ENCODE measurements around the gene TMEM11.

TMEM11 gene

DNA sequence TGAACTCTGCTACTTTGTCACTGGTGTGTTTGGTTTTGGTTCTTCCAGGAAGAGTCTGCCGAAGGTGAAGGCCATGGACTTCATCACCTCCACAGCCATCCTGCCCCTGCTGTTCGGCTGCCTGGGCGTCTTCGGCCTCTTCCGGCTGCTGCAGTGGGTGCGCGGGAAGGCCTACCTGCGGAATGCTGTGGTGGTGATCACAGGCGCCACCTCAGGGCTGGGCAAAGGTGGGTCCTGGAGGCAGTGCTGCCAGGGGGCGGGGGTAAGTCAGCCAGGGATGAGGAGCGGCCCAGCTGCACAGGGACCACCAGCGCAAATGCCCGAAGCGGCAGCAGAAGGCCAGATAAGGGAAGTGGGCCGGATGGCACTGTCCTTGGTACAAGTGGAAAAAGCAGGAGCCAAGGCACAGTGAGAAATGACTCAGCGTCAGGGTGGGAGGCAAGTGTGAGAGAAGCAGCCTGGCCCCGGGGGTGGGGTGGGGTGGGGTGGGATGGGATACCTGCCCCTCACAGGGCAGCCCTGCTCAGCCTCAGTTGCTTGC is 41.9 kb downstream of the TMEM11 start:
- TF ChIP-seq, protein P1, sequence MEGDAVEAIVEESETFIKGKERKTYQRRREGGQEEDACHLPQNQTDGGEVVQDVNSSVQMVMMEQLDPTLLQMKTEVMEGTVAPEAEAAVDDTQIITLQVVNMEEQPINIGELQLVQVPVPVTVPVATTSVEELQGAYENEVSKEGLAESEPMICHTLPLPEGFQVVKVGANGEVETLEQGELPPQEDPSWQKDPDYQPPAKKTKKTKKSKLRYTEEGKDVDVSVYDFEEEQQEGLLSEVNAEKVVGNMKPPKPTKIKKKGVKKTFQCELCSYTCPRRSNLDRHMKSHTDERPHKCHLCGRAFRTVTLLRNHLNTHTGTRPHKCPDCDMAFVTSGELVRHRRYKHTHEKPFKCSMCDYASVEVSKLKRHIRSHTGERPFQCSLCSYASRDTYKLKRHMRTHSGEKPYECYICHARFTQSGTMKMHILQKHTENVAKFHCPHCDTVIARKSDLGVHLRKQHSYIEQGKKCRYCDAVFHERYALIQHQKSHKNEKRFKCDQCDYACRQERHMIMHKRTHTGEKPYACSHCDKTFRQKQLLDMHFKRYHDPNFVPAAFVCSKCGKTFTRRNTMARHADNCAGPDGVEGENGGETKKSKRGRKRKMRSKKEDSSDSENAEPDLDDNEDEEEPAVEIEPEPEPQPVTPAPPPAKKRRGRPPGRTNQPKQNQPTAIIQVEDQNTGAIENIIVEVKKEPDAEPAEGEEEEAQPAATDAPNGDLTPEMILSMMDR (IDR thresholded peaks at IDR 0.05; ENCODE audit: insufficient read depth, missing control alignments): no peak
- FAIRE-seq: no peak
- DNase-seq (ENCODE audit: insufficient read length, low spot score): no peak

DNA sequence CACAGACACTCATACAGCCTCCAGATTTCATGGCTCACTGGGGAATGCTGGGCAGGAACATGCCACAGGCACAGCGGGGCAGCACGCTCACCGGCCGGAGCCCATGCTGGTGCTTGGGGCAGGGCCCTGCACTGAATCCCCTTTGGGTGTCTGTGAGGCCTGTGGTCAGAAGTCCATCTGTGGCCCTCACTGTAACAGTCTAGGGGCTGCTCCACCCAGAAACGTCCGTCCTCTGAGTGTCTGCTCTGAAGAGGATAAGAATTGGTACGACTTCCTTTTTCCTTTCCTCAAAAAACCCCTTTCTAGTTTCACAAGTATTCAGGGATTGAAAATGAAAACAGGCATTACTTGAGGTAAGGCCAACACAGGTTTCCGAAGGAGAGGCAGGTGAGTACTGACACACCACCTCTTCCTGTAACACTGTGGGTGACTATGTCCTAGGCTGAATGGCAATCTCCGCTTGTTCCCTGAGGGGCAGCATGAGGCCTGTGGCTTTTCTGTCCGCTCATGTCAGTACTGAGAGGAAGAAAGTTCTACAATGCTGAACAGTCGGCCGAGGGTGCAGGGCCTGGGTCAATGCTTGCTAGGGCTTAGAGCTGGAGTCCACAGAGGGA is 42.5 kb downstream of the TMEM11 start:
- DNase-seq (ENCODE audit: insufficient read length, low spot score) (no peak), FAIRE-seq (no peak)
- TF ChIP-seq, protein P1 (IDR thresholded peaks at IDR 0.05; ENCODE audit: insufficient read depth, missing control alignments): no peak

DNA sequence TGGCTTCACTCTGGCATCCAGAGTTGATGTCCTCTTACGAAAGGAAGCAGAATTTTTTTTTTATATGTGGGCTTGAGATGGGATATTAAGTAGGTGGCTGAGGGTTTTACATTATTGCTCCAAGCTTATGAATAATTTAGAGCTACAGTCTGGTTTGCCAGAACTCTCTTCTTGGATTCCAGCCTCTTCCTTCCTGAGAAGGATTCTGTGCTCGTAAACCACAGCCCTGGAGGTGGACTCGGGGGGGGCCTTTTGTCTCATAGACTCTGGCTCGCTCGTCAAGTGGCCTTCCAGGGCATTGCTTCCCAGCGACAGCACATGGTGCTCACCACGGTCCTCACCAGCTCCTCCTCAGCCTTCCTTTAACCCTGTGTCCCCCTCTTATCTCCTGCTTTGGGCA is 43.2 kb downstream of the TMEM11 start:
- TF ChIP-seq, protein P1 (IDR thresholded peaks at IDR 0.05; ENCODE audit: insufficient read depth, missing control alignments): no peak
- no peak for DNase-seq (ENCODE audit: insufficient read length, low spot score)
- no peak for FAIRE-seq

DNA sequence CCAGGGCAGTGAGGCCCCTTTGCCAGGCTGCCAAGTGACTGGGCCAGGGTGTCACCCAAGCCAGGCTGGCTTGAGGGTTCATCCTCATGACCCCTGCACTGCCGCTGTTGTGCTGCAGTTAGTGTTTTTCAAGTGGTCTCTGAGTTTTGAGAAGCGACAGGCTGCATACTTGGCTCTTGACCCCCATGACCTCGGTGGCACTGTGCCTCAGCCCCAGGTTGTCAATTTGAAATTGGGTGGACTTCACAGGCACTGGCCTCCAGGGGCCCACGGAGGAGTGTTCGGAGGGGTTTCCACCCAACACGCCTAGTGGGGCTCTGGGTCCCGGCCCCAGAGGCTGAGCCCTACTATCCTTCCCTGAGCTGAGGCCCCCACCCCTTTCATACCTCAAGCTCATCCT is 44.5 kb downstream of the TMEM11 start:
- DNase-seq (ENCODE audit: insufficient read length, low spot score) (no peak), FAIRE-seq (no peak)
- TF ChIP-seq, protein P1 (IDR thresholded peaks at IDR 0.05; ENCODE audit: insufficient read depth, missing control alignments): no peak

DNA sequence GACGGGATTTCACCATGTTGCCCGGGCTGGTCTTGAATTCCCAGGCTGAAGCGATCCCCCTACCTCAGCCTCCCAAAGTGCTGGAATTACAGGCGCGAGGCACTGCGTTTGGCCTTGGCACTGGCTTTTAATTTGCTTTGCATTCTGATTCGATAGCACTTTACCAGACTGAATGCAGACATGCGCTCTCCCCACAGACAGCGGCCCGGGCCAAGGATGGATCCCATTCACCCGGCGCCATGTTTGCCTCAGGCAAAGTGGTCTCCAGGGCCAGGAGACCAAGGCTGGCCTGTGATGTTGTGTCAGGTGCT is 45.5 kb downstream of the TMEM11 start:
- TF ChIP-seq, protein P1 (IDR thresholded peaks at IDR 0.05; ENCODE audit: insufficient read depth, missing control alignments): no peak
- no peak for FAIRE-seq
- no peak for DNase-seq (ENCODE audit: insufficient read length, low spot score)

DNA sequence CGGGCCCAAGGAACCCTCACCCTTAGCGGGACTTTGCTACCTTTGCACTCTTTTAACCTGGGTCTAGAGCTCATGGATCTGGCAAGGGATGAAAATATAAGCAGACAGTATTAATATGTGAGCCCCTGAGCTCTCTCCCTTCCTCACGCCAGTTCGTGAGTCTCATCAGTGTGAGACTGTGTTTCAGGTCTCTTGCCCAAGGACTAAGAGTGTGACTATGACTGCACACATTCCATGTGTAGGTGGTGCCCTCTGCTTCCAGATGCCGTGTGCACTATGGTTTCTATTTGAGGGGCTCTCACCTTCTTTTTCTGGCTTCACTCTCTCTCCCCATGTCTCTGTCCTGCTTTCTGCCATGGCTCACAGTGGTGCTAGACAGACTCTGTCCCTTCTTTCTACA is 46.7 kb downstream of the TMEM11 start:
- TF ChIP-seq, protein P1 (IDR thresholded peaks at IDR 0.05; ENCODE audit: insufficient read depth, missing control alignments): no peak
- FAIRE-seq (no peak), DNase-seq (ENCODE audit: insufficient read length, low spot score) (no peak)

DNA sequence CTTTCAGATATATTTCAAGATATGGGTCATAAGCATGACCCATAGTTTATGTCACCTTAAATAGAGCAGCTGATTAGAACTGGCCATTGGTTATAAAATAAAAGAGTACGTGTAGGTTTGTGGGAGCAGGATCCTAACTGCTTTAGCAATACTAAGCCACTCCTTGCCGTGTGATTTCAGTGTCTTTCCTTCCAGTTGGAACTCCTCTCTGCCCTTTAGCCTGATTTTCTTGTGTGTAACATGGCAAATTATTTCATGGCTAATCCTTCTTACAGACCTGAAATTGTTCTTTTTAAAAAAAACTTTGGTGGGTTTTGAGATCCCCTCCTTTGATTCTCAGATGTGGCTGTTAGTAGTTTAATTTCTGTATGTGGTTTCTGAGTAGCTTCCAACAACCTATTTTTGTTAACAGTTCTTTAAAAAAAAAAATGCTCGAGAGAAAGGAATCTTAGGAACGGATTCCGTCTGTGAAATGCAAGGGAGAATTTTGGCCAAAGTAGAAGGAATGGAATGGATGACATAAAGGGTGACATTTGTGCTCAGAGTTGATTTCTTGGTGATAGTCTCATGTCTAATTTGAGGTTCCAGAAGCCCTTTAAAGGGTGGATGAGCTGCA is 47.3 kb downstream of the TMEM11 start:
- TF ChIP-seq, protein P1 (IDR thresholded peaks at IDR 0.05; ENCODE audit: insufficient read depth, missing control alignments): no peak
- FAIRE-seq: no peak
- DNase-seq (ENCODE audit: insufficient read length, low spot score): no peak
